ENCODE results near the gene PDE4A.

DNA sequence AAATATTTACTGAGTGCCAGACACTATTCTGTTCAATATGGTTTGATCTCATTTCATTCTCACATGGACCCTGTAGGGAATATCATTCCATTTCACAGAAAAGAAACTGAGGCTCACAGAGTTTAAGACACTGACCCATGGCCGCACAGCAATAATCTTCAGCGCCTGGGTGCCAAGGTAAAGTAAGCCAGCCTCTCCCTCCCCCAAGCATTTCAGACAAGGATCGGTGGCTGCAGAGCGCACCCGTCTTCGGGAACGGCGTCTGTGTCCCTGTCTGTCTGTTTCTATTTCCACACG lies 4.3 kb upstream of the PDE4A start:
- TF ChIP-seq OSR1 (CRISPR knock-in tag; IDR thresholded peaks at IDR 0.05) (no peak), PATZ1 (CRISPR knock-in tag; IDR thresholded peaks at IDR 0.05; ENCODE audit: borderline replicate concordance) (no peak), ZFP3 (CRISPR knock-in tag; IDR thresholded peaks at IDR 0.05) (no peak), CREB5 (CRISPR knock-in tag; IDR thresholded peaks at IDR 0.05; ENCODE audit: low read depth) (no peak), TOX (CRISPR knock-in tag; IDR thresholded peaks at IDR 0.05; ENCODE audit: borderline replicate concordance) (no peak), ZNF565 (CRISPR knock-in tag; conservative IDR thresholded peaks at IDR 0.05; ENCODE audit: low read depth) (no peak), BACH2 (CRISPR knock-in tag; IDR thresholded peaks at IDR 0.05; ENCODE audit: borderline replicate concordance) (no peak), SNAI2 (CRISPR knock-in tag; IDR thresholded peaks at IDR 0.05) (no peak), TCF4 (CRISPR knock-in tag; IDR thresholded peaks at IDR 0.05; ENCODE audit: borderline replicate concordance) (no peak), ARNTL (CRISPR knock-in tag; IDR thresholded peaks at IDR 0.05; ENCODE audit: borderline replicate concordance, low read depth) (no peak), RARB (CRISPR knock-in tag; IDR thresholded peaks at IDR 0.05) (no peak), ZFP30 (CRISPR knock-in tag; IDR thresholded peaks at IDR 0.05) (no peak)
